H1 (cell line): Measurements from ENCODE around the gene AQP2. TPM values are rescaled to one million over a fixed set of nuclear protein-coding genes. Genes with fewer than 3 reads are reported as not detected.

ENCODE experiments used
- CTCF ChIA-PET: fragments of 300-600 bp; sonication (Branson Sonifier 250); formaldehyde crosslinking; loops from one replicate; lab custom pipeline; 2021; ENCODE audit not compliant: partially characterized antibody; lab: Charles Lee
- POLR2A ChIA-PET: fragments of 300-600 bp; sonication (Branson Sonifier 250); formaldehyde crosslinking; loops from one replicate; lab custom pipeline; 2021; ENCODE audit warnings: inconsistent platforms; ENCODE audit not compliant: partially characterized antibody; lab: Charles Lee
- DNase-seq, 2 experiments: peaks; one replicate each; pipeline versions ENCODE4 v3.0.0 to v3.0.0-alpha.2; 2010 to 2022; ENCODE audit warnings: low spot score in 2 of 2, low read depth in 1 of 2, mixed read lengths in 1 of 2
- FAIRE-seq: peaks from 2 replicates; lab custom pipeline; 2011; peaks lifted over from hg19 to GRCh38; lab: Jason Lieb, UNC
- H2AFZ ChIP-seq: 2 replicates; pipeline ENCODE4 v1.8.1; 2012; ENCODE audit warnings: low read length, inconsistent platforms
- H2AK5ac ChIP-seq: 2 replicates; pipeline ENCODE4 v1.6.1; 2013; ENCODE audit warnings: low read depth, low read length
- H2BK120ac ChIP-seq: replicated peaks from 2 replicates; pipeline ENCODE3; 2013; ENCODE audit warnings: low read depth, low read length, inconsistent platforms
- H2BK12ac ChIP-seq: 2 replicates; pipeline ENCODE4 v1.6.1; 2013; ENCODE audit warnings: low read depth, low read length
- H2BK15ac ChIP-seq: 2 replicates; pipeline ENCODE4 v1.6.1; 2013; ENCODE audit warnings: low read length
- H2BK20ac ChIP-seq: 2 replicates; pipeline ENCODE4 v1.6.1; 2013; ENCODE audit warnings: low read length
- H2BK5ac ChIP-seq: 2 replicates; pipeline ENCODE4 v1.6.1; 2013; ENCODE audit warnings: low read depth, low read length
- H3K14ac ChIP-seq: 2 replicates; pipeline ENCODE4 v1.6.1; 2013; ENCODE audit warnings: inconsistent platforms; ENCODE audit not compliant: insufficient read length
- H3K18ac ChIP-seq: 2 replicates; pipeline ENCODE4 v1.6.1; 2013; ENCODE audit warnings: low read length; ENCODE audit errors: extremely low read depth
- H3K23ac ChIP-seq: 2 replicates; pipeline ENCODE4 v1.6.1; 2013; ENCODE audit warnings: inconsistent platforms; ENCODE audit not compliant: insufficient read length
- H3K23me2 ChIP-seq: 2 replicates; pipeline ENCODE4 v1.6.1; 2013; ENCODE audit warnings: low read depth, low read length
- H3K27ac ChIP-seq: 2 replicates; pipeline ENCODE4 v1.6.1; 2011; ENCODE audit warnings: low read depth, low read length, inconsistent platforms
- H3K27me3 ChIP-seq, 4 experiments: replicated peaks in 1 of 4; 1 replicate in 1 of 4; 2 replicates in 3 of 4; pipeline versions ENCODE4 v1.6.1 to v1.8.1; 2011 to 2013; ENCODE audit warnings: low read length in 3 of 4, mild to moderate bottlenecking in 3 of 4, inconsistent platforms in 2 of 4, mixed read lengths in 2 of 4, moderate library complexity in 1 of 4; ENCODE audit not compliant: control insufficient read depth in 3 of 4, insufficient read depth in 3 of 4; ENCODE audit errors: extremely low read depth in 1 of 4
- H3K36me3 ChIP-seq, 4 experiments: 2 replicates each; pipeline versions ENCODE4 v1.6.1 to v1.8.1; 2011 to 2013; ENCODE audit warnings: mild to moderate bottlenecking in 4 of 4, low read length in 3 of 4, moderate library complexity in 2 of 4, control low read depth in 1 of 4, inconsistent platforms in 1 of 4; ENCODE audit not compliant: insufficient read depth in 4 of 4, control insufficient read depth in 2 of 4
- H3K4ac ChIP-seq: replicated peaks from 2 replicates; pipeline ENCODE3; 2013; ENCODE audit warnings: low read length, low read depth, mixed read lengths, inconsistent platforms; ENCODE audit not compliant: insufficient read length
- H3K4me1 ChIP-seq, 4 experiments: replicated peaks in 1 of 4; 1 replicate in 1 of 4; 2 replicates in 3 of 4; pipeline versions ENCODE4 v1.6.1 to v1.8.1; 2011 to 2013; ENCODE audit warnings: low read length in 3 of 4, inconsistent platforms in 2 of 4, mixed read lengths in 1 of 4; ENCODE audit not compliant: insufficient read depth in 4 of 4, control insufficient read depth in 3 of 4
- H3K4me2 ChIP-seq, 2 experiments: 2 replicates each; pipeline versions ENCODE4 v1.6.1 to v1.8.1; 2011 to 2013; ENCODE audit warnings: low read depth in 2 of 2, low read length in 2 of 2, control low read depth in 1 of 2, inconsistent platforms in 1 of 2, mild to moderate bottlenecking in 1 of 2; ENCODE audit not compliant: insufficient read depth in 1 of 2
- H3K4me3 ChIP-seq, 4 experiments: fragments of 200-600, 300-600 bp in 1 of 4; sonication (generic), shearing (Covaris generic), sonication (Bioruptor Twin) in 1 of 4; 2 replicates each; pipeline versions ENCODE4 v1.5.1 to v1.8.1; 2011 to 2016; ENCODE audit warnings: low read length in 4 of 4, low read depth in 3 of 4, control low read depth in 2 of 4, inconsistent platforms in 2 of 4, mild to moderate bottlenecking in 2 of 4, mixed read lengths in 1 of 4, moderate library complexity in 1 of 4; ENCODE audit not compliant: insufficient read depth in 2 of 4; ENCODE audit errors: extremely low read depth in 1 of 4
- H3K56ac ChIP-seq: replicated peaks from 2 replicates; pipeline ENCODE3; 2013; ENCODE audit warnings: low read depth, mild to moderate bottlenecking, mixed read lengths, low read length, inconsistent platforms; ENCODE audit not compliant: insufficient read length
- H3K79me1 ChIP-seq: 2 replicates; pipeline ENCODE4 v1.6.1; 2013; ENCODE audit warnings: low read depth, low read length, control low read depth
- H3K79me2 ChIP-seq, 2 experiments: 2 replicates each; pipeline versions ENCODE4 v1.6.1 to v1.8.1; 2012 to 2013; ENCODE audit warnings: low read length in 2 of 2, mild to moderate bottlenecking in 2 of 2, inconsistent platforms in 1 of 2; ENCODE audit not compliant: insufficient read depth in 2 of 2, control insufficient read depth in 1 of 2
- H3K9ac ChIP-seq, 4 experiments: replicated peaks in 1 of 4; 1 replicate in 1 of 4; 2 replicates in 3 of 4; pipeline versions ENCODE4 v1.6.1 to v1.8.1; 2011 to 2013; ENCODE audit warnings: low read depth in 3 of 4, low read length in 3 of 4, control low read depth in 2 of 4, mild to moderate bottlenecking in 2 of 4, moderate library complexity in 2 of 4, inconsistent platforms in 1 of 4; ENCODE audit errors: extremely low read depth in 1 of 4
- H3K9me3 ChIP-seq, 2 experiments: 2 replicates each; pipeline versions ENCODE4 v1.6.1 to v1.8.1; 2012 to 2013; ENCODE audit warnings: mild to moderate bottlenecking in 2 of 2, moderate library complexity in 2 of 2, control low read depth in 1 of 2, inconsistent platforms in 1 of 2, low read depth in 1 of 2, low read length in 1 of 2, mixed read lengths in 1 of 2; ENCODE audit not compliant: insufficient read depth in 2 of 2
- H4K20me1 ChIP-seq, 2 experiments: replicated peaks in 1 of 2; 2 replicates each; pipeline versions ENCODE3 to v1.8.1; 2011 to 2013; ENCODE audit warnings: inconsistent platforms in 2 of 2, low read length in 2 of 2, mild to moderate bottlenecking in 1 of 2; ENCODE audit not compliant: insufficient read depth in 2 of 2, control insufficient read depth in 1 of 2
- H4K5ac ChIP-seq: 2 replicates; pipeline ENCODE4 v1.6.1; 2013; ENCODE audit warnings: low read length, low read depth, mixed read lengths, inconsistent platforms; ENCODE audit not compliant: insufficient read length
- H4K8ac ChIP-seq: 2 replicates; pipeline ENCODE4 v1.8.0; 2013; ENCODE audit warnings: mild to moderate bottlenecking, moderate library complexity, low read length, inconsistent platforms; ENCODE audit not compliant: insufficient read depth; ENCODE audit errors: extremely low read depth
- H4K91ac ChIP-seq: replicated peaks from 2 replicates; pipeline ENCODE3; 2013; ENCODE audit warnings: low read length, mixed read lengths, inconsistent platforms; ENCODE audit not compliant: insufficient read length
- GABPA ChIP-seq: IDR thresholded peaks from 2 replicates; pipeline ENCODE4 v1.6.1; 2011; ENCODE audit warnings: mild to moderate bottlenecking, low read length, moderate library complexity, borderline replicate concordance; ENCODE audit not compliant: insufficient read depth
- KDM1A ChIP-seq: fragments of 200-600, 300-600 bp; sonication (generic); IDR thresholded peaks from 2 replicates; pipeline ENCODE4 v1.7.1; 2016; ENCODE audit warnings: mild to moderate bottlenecking, low read length, borderline replicate concordance
- NANOG ChIP-seq: IDR thresholded peaks from 2 replicates; pipeline ENCODE4 v1.6.1; 2011; ENCODE audit warnings: low read length, low read depth, mild to moderate bottlenecking, inconsistent platforms; ENCODE audit not compliant: insufficient read depth, poor library complexity, severe bottlenecking
- TAF1 ChIP-seq: IDR thresholded peaks from 2 replicates; pipeline ENCODE4 v1.6.1; 2011; ENCODE audit warnings: mild to moderate bottlenecking, low read depth, low read length
- WGBS, 2 experiments: shearing (Covaris generic) in 1 of 2; methylation state at CpG; one replicate each; pipeline versions ENCODE4 v1.1.6 to v1.1.7; 2013 to 2015; ENCODE audit warnings: low lambda C conversion rate in 2 of 2, mixed read lengths in 2 of 2, inconsistent platforms in 1 of 2, low coverage in 1 of 2, missing lambda C conversion rate in 1 of 2; ENCODE audit not compliant: insufficient replicate concordance in 2 of 2, insufficient coverage in 1 of 2, insufficient read length in 1 of 2; ENCODE audit errors: extremely low coverage in 1 of 2, missing lambda C conversion rate in 1 of 2; 5-methylcytosine and 5-hydroxymethylcytosine counted together
- polyA plus RNA-seq, 7 experiments: library from polyadenylated mRNA; depleted of rRNA in 3 of 7; stranded (reverse) in 5 of 7; unstranded in 2 of 7; fragments of >200 nt in 5 of 7; fragments of 200-250 nt in 2 of 7; gene quantifications; 1 replicate in 5 of 7; 2 replicates in 1 of 7; 4 replicates in 1 of 7; pipeline versions ENCODE4 v1.2.1 to v1.2.3, GENCODE V29; 2011 to 2013; ENCODE audit warnings: missing spikeins in 2 of 7, mixed read lengths in 2 of 7
- total RNA-seq: library from RNA; stranded (reverse); fragmentation: NEBNext Ultra II Directional; extraction: Animal tissue kit (Norgen Biotek cat#: 25700); gene quantifications from 2 replicates; pipeline ENCODE4 v1.2.1, GENCODE V29; 2021

Gene AQP2
- total and polyA plus RNA-seq, 2 of the 8 experiments (the other 6 are each of a cell fraction or from before 2014, with no cell fraction given), result not detected

GRCh38 chr12:49984476-49985359, 34.2 kb downstream of the AQP2 start:
- Histone ChIP-seq H3K36me3 (peaks cover 0 to 13% (median 3%) of the 10 kb centered on the region in 4 experiments; a peak in 3 of 8 replicates), H3K23ac (no peak overlapping the region), H3K56ac (no peak overlapping the region), H4K8ac (no peak overlapping the region), H2BK120ac (no peak overlapping the region), H2BK5ac (no peak overlapping the region), H3K4me1 (peaks cover 3 to 10% (median 6%) of the 10 kb centered on the region in 4 experiments; a peak in 6 of 7 replicates), H2BK12ac (no peak overlapping the region), H3K27me3 (no peaks in the 10 kb centered on the region), H2AK5ac (no peak overlapping the region), H3K23me2 (no peaks in the 10 kb centered on the region), H3K4me2 (no peak overlapping the region), H4K20me1 (peaks cover 0 to 6% of the 10 kb centered on the region in 2 experiments), H3K4me3 (no peak overlapping the region), H3K27ac (no peak overlapping the region), H2AFZ (no peak overlapping the region), H2BK15ac (no peak overlapping the region), H3K79me2 (no peaks in the 10 kb centered on the region), H3K18ac (no peak overlapping the region), H2BK20ac (no peak overlapping the region), H4K91ac (no peak overlapping the region), H3K4ac (no peak overlapping the region), H3K79me1 (no peaks in the 10 kb centered on the region), H4K5ac (no peak overlapping the region), H3K9ac (no peak overlapping the region), H3K9me3 (no peaks in the 10 kb centered on the region), H3K14ac (no peak overlapping the region)
- POLR2A ChIA-PET, result interaction anchor here (0.6 to 0.9 kb wide), 2 partner anchors 16 to 23 kb away, joined by 3 to 4 read pairs; no protein-coding TSS in a partner anchor
- 87% methylated on average over 9 of the region's 9 CpGs; no CpG with 5 or more reads in 1 of the 2 experiments for WGBS, 2 experiments
- CTCF ChIA-PET, result interaction anchor here (0.5 to 23.0 kb wide), 15 partner anchors 9 to 721 kb away, joined by 3 to 420 read pairs (median 4); partner anchors contain the start of genes AQP5, AQP6 and ASIC1
- FAIRE-seq (no peak), DNase-seq (no peak)
- TF ChIP-seq NANOG, result no peak
- TF ChIP-seq KDM1A, result no peak
- TF ChIP-seq GABPA, result no peak
- no peak for TF ChIP-seq TAF1
